Smooth muscle cell (in vitro differentiated cells): ENCODE results near the gene NIFK. TPM values are rescaled to one million over a fixed set of nuclear protein-coding genes. Genes with fewer than 3 reads are reported as not detected.

Source experiments
- DNase-seq: peaks from one replicate; lab custom pipeline; 2025; ENCODE audit not compliant: unreplicated experiment; lab: John Stamatoyannopoulos, UW
- H2AFZ ChIP-seq: fragments of 200-600 bp; sonication (generic); 2 replicates; pipeline ENCODE4 v1.6.0; 2016; ENCODE audit warnings: antibody characterized with exemption, low read depth, mild to moderate bottlenecking
- H3F3A ChIP-seq: fragments of 200-600 bp; sonication (generic); 2 replicates; pipeline ENCODE4 v1.6.0; 2017; ENCODE audit warnings: antibody characterized with exemption, low read depth
- H3K27ac ChIP-seq: fragments of 200-600 bp; sonication (generic); 2 replicates; pipeline ENCODE4 v1.5.1; 2016; ENCODE audit warnings: low read depth, mild to moderate bottlenecking
- H3K27me3 ChIP-seq: fragments of 200-600 bp; sonication (generic); 2 replicates; pipeline ENCODE4 v1.6.1; 2016; ENCODE audit warnings: low read depth, mild to moderate bottlenecking
- H3K36me3 ChIP-seq: fragments of 200-600 bp; sonication (generic); 2 replicates; pipeline ENCODE4 v1.5.1; 2016; ENCODE audit warnings: low read depth
- H3K4me1 ChIP-seq: fragments of 200-600 bp; sonication (generic); 2 replicates; pipeline ENCODE4 v1.5.1; 2016; ENCODE audit warnings: low read depth
- H3K4me2 ChIP-seq: fragments of 200-600 bp; sonication (generic); 2 replicates; pipeline ENCODE4 v1.6.0; 2016; ENCODE audit warnings: mild to moderate bottlenecking
- H3K4me3 ChIP-seq: fragments of 200-600 bp; sonication (generic); 2 replicates; pipeline ENCODE4 v1.5.1; 2016; ENCODE audit warnings: mild to moderate bottlenecking
- H3K79me2 ChIP-seq: fragments of 200-600 bp; sonication (generic); 2 replicates; pipeline ENCODE4 v1.6.0; 2016; ENCODE audit warnings: low read depth, mild to moderate bottlenecking
- H3K9ac ChIP-seq: fragments of 200-600 bp; sonication (generic); 2 replicates; pipeline ENCODE4 v1.6.0; 2016; ENCODE audit warnings: low read depth
- H3K9me3 ChIP-seq: fragments of 200-600 bp; sonication (generic); replicated peaks from 2 replicates; pipeline ENCODE4 v1.5.1; 2016; ENCODE audit warnings: low read depth
- H4K20me1 ChIP-seq: fragments of 200-600 bp; sonication (generic); 2 replicates; pipeline ENCODE4 v1.6.0; 2016; ENCODE audit warnings: low read depth
- CTCF ChIP-seq: fragments of 200-600 bp; sonication (generic); IDR thresholded peaks from 2 replicates; pipeline ENCODE4 v1.5.1; 2017; ENCODE audit warnings: borderline replicate concordance, mild to moderate bottlenecking, antibody characterized with exemption; ENCODE audit not compliant: insufficient read depth, poor library complexity, severe bottlenecking
- WGBS: methylation state at CpG from one replicate; pipeline ENCODE4 v1.1.7; 2016; ENCODE audit warnings: low lambda C conversion rate; 5-methylcytosine and 5-hydroxymethylcytosine counted together
- polyA plus RNA-seq: library from polyadenylated mRNA; unstranded; fragments of >200 nt; fragmentation: Nextera tagmentation; extraction: Ambion mirVana; gene quantifications from 2 replicates; pipeline ENCODE4 v1.2.1, GENCODE V29; 2016
- total RNA-seq: library from RNA; depleted of rRNA; stranded (reverse); fragments of >200 nt; gene quantifications from 2 replicates; pipeline ENCODE4 v1.2.3, GENCODE V29; 2014

Gene NIFK
- total and polyA plus RNA-seq, 2 experiments from 2014 or later, result 43.6 to 92.5 TPM

- no peak for DNase-seq
- no peaks in the 10 kb centered on the region for H4K20me1 ChIP-seq
- WGBS, result 44% methylated on average over 19 of the region's 19 CpGs
These were observed 50.5 kb downstream of the NIFK start for GRCh38 chr2:121686218-121686617.

GRCh38 chr2:121682396-121683298 is 54.0 kb downstream of the NIFK start:
- Histone ChIP-seq H3K9ac (peak overlapping the region; percentile 87), H3K9me3 (no peaks in the 10 kb centered on the region), H3K4me2 (peak overlapping the region; percentile 83), H3K4me1 (peaks cover 42% of the 10 kb centered on the region), H4K20me1 (no peaks in the 10 kb centered on the region), H3K4me3 (peak overlapping the region; percentile 56), H2AFZ (peak overlapping the region; percentile 82), H3K79me2 (no peaks in the 10 kb centered on the region), H3K27ac (peak overlapping the region; percentile 59), H3K27me3 (no peaks in the 10 kb centered on the region), H3K36me3 (no peaks in the 10 kb centered on the region), H3F3A (peaks cover 3% of the 10 kb centered on the region)
- DNase-seq, result no peak
- WGBS, result 11% methylated on average over 17 of the region's 17 CpGs
- TF ChIP-seq CTCF, result no peak

More at GRCh38 chr2:121686218-121686617, 50.5 kb downstream of the NIFK start:
- Histone ChIP-seq H3F3A (no peaks in the 10 kb centered on the region), H3K27ac (no peak overlapping the region), H3K9ac (no peak overlapping the region), H3K27me3 (no peaks in the 10 kb centered on the region), H3K4me3 (no peak overlapping the region), H3K79me2 (no peaks in the 10 kb centered on the region), H2AFZ (no peak overlapping the region), H3K36me3 (no peaks in the 10 kb centered on the region), H3K9me3 (no peaks in the 10 kb centered on the region), H3K4me2 (no peak overlapping the region), H3K4me1 (peaks cover 42% of the 10 kb centered on the region)
- no peak for TF ChIP-seq CTCF

- Histone ChIP-seq H2AFZ (no peak overlapping the region), H3K9me3 (no peaks in the 10 kb centered on the region), H4K20me1 (no peaks in the 10 kb centered on the region), H3K36me3 (no peaks in the 10 kb centered on the region), H3F3A (peaks cover 3% of the 10 kb centered on the region), H3K27ac (no peak overlapping the region), H3K4me1 (peaks cover 9% of the 10 kb centered on the region), H3K9ac (no peak overlapping the region), H3K79me2 (no peaks in the 10 kb centered on the region), H3K4me2 (no peak overlapping the region), H3K27me3 (no peaks in the 10 kb centered on the region), H3K4me3 (no peak overlapping the region)
- TF ChIP-seq CTCF, result no peak
- no peak for DNase-seq
These were observed 58.8 kb downstream of the NIFK start for GRCh38 chr2:121677855-121678254.

Other genes with a start within 250 kb of the NIFK start
- not detected in 2 replicates for gene RNU4ATAC, start 206.0 kb downstream of the NIFK start, total RNA-seq
- gene RNU4ATAC, start 206.0 kb downstream of the NIFK start, polyA plus RNA-seq, result 13.5 and 20.4 TPM in 2 replicates
- 33.8 and 54.8 TPM in 2 replicates for gene CLASP1, start 87.4 kb downstream of the NIFK start, total RNA-seq
- gene CLASP1, start 87.4 kb downstream of the NIFK start, polyA plus RNA-seq, result 15.0 and 16.1 TPM in 2 replicates
- gene TSN, start 18.8 kb upstream of the NIFK start, total RNA-seq, result 53.1 and 61.8 TPM in 2 replicates
- 43.8 and 47.3 TPM in 2 replicates for gene TSN, start 18.8 kb upstream of the NIFK start, polyA plus RNA-seq